Measurements from ENCODE around the gene TENM4.

DNA sequence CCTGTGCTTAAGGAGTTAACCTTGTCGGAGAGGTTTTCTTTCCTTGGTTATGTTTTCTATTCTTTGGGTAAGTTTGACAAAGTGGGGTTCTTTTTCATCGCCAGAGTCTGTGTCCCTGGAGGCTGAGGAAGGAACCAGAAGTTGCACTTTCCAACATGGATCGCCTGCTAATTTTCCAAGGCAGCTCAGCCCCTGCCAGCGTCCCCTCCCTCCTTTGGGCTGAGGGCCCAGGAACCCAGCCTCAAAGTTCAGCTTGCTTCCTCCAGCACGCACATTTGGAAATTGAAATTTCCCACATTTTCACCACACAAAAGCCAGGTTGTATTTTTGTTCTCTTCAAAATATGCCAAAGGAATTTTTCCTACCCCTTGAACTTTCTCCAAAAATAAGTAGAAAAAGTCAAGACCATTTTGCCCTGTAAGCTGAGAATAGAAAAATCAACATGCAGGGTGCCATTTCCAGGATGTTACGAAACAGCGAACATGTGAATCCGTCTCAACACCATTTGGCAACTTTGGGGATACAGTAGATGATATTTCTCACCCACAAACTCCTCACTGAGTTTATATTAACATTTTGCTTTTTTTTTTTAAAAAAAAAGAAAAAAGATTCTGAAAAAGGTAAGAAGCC, 343.5 kb downstream of the TENM4 start:
- TF ChIP-seq, protein P1, sequence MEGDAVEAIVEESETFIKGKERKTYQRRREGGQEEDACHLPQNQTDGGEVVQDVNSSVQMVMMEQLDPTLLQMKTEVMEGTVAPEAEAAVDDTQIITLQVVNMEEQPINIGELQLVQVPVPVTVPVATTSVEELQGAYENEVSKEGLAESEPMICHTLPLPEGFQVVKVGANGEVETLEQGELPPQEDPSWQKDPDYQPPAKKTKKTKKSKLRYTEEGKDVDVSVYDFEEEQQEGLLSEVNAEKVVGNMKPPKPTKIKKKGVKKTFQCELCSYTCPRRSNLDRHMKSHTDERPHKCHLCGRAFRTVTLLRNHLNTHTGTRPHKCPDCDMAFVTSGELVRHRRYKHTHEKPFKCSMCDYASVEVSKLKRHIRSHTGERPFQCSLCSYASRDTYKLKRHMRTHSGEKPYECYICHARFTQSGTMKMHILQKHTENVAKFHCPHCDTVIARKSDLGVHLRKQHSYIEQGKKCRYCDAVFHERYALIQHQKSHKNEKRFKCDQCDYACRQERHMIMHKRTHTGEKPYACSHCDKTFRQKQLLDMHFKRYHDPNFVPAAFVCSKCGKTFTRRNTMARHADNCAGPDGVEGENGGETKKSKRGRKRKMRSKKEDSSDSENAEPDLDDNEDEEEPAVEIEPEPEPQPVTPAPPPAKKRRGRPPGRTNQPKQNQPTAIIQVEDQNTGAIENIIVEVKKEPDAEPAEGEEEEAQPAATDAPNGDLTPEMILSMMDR (IDR thresholded peaks at IDR 0.05; ENCODE audit: low read depth, low read length, poor library complexity, severe bottlenecking) = no peak
- no peak for TF ChIP-seq EZH2phosphoT487 (IDR thresholded peaks at IDR 0.05; ENCODE audit: borderline replicate concordance, low read length)

Data from DOHH2 (cell line).